ENCODE data around the gene NUP210L. TPM values are rescaled to one million over a fixed set of nuclear protein-coding genes. Genes with fewer than 3 reads are reported as not detected.

The NUP210L gene
- total and polyA plus RNA-seq, 9 of the 15 experiments (the other 6 are each of a cell fraction or from before 2014, with no cell fraction given), result 0.01 to 0.04 TPM; not detected in 7

DNA sequence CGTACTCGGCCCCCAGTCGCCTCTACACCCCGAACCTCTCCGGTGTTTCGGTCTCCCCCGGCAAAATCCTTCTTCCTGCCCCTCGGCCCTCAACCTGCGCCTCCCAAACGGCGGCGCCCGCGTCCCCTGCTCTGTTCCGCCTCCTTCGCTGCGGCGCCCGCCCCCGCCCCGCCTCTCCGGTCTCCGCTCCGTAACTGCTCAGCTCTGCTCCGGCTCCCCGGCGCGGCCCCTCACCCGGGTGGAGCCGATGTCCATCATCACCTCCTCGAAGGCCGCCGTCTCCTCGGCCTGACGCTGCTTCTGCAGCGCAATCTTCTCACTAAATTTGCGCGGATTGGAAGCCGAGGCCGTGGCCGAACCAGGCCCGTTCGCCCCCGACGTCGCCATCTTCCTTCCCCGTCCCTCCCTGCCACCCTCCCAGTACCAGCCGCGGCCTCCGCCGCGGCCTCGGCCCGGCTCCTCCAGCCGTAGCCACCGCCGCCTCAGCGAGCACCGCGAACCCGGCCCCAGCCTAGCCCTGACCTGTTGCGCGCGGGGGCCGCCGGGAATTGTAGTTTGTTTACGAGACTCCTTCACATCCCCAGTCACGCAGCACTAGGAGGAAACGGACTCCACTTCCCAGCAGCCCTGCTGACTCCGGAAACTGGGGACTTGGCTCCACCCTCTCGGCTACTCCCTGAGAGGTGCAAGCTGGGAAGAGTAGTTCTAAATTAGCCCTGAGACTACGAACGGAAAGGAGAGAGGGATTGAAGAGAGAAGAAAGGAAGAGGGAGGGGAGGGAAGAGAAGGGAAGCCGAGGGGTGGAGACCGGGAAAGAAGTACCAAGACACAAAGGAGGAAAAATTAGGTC is 196.5 kb downstream of the NUP210L start, which contains the start of gene CRTC2 (continued):
- 0 out of 2 replicates have a peak, but pooled peaks have one; percentile 18 for TF ChIP-seq ZBTB7A (IDR thresholded peaks at IDR 0.05; ENCODE audit: borderline replicate concordance, control insufficient read depth, low read depth, low read length)
- TF ChIP-seq KHSRP (IDR thresholded peaks at IDR 0.05), result no peak
- TF ChIP-seq MCM2 (IDR thresholded peaks at IDR 0.05; ENCODE audit: low read depth), result no peak
- peak; percentile 97 for TF ChIP-seq MBD2 (IDR thresholded peaks at IDR 0.05; ENCODE audit: borderline replicate concordance, low read depth)
- no peak for TF ChIP-seq MAFG (tag; conservative IDR thresholded peaks at IDR 0.05)
- TF ChIP-seq, protein P1, sequence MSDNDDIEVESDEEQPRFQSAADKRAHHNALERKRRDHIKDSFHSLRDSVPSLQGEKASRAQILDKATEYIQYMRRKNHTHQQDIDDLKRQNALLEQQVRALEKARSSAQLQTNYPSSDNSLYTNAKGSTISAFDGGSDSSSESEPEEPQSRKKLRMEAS (CRISPR knock-in tag; IDR thresholded peaks at IDR 0.05), result no peak; the same call in none of the 2 replicates
- TF ChIP-seq, protein P2, sequence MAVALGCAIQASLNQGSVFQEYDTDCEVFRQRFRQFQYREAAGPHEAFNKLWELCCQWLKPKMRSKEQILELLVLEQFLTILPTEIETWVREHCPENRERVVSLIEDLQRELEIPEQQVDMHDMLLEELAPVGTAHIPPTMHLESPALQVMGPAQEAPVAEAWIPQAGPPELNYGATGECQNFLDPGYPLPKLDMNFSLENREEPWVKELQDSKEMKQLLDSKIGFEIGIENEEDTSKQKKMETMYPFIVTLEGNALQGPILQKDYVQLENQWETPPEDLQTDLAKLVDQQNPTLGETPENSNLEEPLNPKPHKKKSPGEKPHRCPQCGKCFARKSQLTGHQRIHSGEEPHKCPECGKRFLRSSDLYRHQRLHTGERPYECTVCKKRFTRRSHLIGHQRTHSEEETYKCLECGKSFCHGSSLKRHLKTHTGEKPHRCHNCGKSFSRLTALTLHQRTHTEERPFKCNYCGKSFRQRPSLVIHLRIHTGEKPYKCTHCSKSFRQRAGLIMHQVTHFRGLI (CRISPR knock-in tag; IDR thresholded peaks at IDR 0.05), result no peak
- TF ChIP-seq MXI1 (IDR thresholded peaks at IDR 0.05; ENCODE audit: low read depth, low read length), result no peak; the same call in 1 of the 2 replicates
- TF ChIP-seq MAFF (IDR thresholded peaks at IDR 0.05; ENCODE audit: low read length), result 0 out of 2 replicates have a peak, but pooled peaks have one; percentile 8
- TF ChIP-seq, protein P3, sequence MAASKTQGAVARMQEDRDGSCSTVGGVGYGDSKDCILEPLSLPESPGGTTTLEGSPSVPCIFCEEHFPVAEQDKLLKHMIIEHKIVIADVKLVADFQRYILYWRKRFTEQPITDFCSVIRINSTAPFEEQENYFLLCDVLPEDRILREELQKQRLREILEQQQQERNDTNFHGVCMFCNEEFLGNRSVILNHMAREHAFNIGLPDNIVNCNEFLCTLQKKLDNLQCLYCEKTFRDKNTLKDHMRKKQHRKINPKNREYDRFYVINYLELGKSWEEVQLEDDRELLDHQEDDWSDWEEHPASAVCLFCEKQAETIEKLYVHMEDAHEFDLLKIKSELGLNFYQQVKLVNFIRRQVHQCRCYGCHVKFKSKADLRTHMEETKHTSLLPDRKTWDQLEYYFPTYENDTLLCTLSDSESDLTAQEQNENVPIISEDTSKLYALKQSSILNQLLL (CRISPR knock-in tag; IDR thresholded peaks at IDR 0.05; ENCODE audit: borderline replicate concordance), result no peak
- TF ChIP-seq, protein P4, sequence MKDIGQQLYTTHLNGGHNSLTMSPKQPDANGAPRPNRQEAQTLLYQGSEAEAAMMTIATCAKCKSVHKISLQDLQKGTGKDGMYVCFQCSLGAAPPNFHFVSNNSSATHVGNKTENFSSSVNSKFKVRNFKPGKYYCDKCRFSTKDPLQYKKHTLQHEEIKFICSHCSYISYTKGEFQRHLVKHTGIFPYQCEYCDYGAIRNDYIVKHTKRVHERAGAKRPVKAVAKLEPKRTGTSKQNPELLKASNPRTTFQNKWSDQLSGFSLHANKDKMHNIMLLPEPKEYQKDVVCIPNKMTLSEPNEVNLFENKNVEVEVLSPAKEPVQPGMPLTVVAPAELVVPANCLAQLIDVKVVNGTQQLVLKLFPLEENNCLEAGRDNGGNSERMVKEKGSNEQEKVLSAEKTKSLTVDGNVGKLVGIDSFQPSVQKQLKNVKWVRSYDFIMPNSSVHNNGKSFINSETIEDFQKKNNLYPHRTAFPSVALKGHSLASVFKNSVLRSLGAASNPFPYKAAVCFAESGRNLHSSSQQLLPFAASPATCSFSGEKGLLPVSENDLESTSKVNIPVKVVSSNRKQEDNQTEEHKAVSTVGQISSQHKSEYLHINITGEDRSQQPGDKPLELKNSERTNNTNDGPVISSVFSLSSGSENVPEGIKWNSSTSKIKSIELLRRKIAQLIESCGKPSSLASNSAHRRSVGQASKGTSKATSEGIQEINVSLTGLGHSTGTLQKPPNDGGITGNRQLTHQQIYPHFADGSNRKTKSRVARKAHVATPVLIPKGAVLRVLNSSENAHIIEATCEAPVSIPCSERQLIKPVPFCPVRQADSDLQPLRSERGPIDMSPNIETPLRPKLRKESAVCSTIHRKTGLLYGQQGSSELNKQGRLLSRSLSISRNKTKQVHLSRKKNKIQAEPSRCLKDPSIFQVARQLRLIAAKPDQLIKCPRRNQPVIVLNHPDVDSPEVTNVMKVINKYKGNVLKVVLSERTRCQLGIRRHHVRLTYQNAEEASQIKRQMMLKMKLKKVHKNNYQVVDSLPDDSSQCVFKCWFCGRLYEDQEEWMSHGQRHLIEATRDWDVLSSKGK (CRISPR knock-in tag; IDR thresholded peaks at IDR 0.05), result no peak
- peak; percentile 68 for TF ChIP-seq CREB1 (IDR thresholded peaks at IDR 0.05)
- peak; percentile 72; the same call in 1 of the 2 replicates for TF ChIP-seq CREB1 (CRISPR knock-in tag; IDR thresholded peaks at IDR 0.05)
- no peak for TF ChIP-seq PHB2 (IDR thresholded peaks at IDR 0.05; ENCODE audit: low read depth)
- TF ChIP-seq TRIM28 (IDR thresholded peaks at IDR 0.05), result no peak
- TF ChIP-seq ZNF778 (CRISPR knock-in tag; IDR thresholded peaks at IDR 0.05), result no peak
- TF ChIP-seq SMAD3 (CRISPR knock-in tag; conservative IDR thresholded peaks at IDR 0.05), result peak; percentile 59; the same call in 1 of the 2 replicates
- TF ChIP-seq ELF2 (CRISPR knock-in tag; IDR thresholded peaks at IDR 0.05), result peak; percentile 95
- peak; percentile 62 for TF ChIP-seq HMGN3 (IDR thresholded peaks at IDR 0.05; ENCODE audit: borderline replicate concordance, extremely low read depth, insufficient read length, low read depth, low read length)

Data from K562 (cell line).